GM10248 (cell line): ENCODE measurements around the gene PTPRCAP.
A peak's percentile ranks its signal among the peaks of the same experiment; 100 is the strongest.

Experiments
- CTCF ChIA-PET: fragments of 300-600 bp; sonication (Branson Sonifier 250); formaldehyde crosslinking; extraction: SDS; loops from one replicate; lab custom pipeline; 2021; ENCODE audit warnings: antibody characterized with exemption; lab: Yijun Ruan, JAX
- POLR2A ChIA-PET: fragments of 350-650 bp; sonication (Branson Sonifier 250); formaldehyde crosslinking; extraction: SDS; loops from one replicate; lab custom pipeline; 2020; ENCODE audit warnings: antibody characterized with exemption; lab: Yijun Ruan, JAX
- DNase-seq: peaks from one replicate; pipeline ENCODE4 v3.0.0; 2012; ENCODE audit errors: extremely low spot score
- TF ChIP-seq, protein P1 (sequence below): IDR thresholded peaks from 2 replicates; pipeline ENCODE4 v1.5.1; 2012; ENCODE audit warnings: mild to moderate bottlenecking, low read depth; ENCODE audit errors: extremely low read depth, missing control alignments, control extremely low read depth

The PTPRCAP gene

DNA sequence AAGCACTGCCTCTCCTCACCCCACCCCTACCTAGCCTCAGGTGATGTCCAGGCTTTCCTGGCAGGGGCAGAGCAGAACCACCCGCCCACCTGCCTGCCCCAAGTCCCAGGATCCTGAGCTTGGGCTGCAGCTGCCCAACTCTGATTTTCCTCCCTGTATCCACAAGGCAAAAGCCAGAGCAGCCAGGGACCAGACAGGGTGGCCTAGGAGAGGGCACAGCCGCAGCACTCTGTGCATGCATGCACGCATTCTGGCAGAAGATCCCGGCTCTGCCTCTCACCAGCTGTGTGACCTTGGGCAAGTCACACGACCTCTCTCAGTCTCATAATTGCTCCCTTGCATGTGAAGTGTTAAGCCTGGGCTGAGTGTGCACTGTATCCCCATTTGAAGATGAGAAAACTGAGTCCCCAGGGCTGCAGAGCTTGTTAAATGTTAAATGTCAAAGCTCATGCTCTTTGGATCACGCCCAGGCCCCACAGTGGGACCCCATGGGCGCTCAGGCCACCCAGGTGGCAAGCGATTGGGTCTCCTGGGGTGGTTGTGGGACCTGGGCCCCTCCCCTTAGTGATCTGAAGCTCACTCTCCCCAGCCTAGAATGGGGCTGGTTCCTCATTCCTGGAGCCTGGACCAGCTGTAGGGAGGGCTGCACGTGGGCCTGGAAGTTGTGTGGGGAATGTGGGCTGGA, 24.8 kb downstream of the PTPRCAP start:
- CTCF ChIA-PET = interaction anchor here (0.9 to 3.6 kb wide), 4 partner anchors 10 to 93 kb away, joined by 3 to 33 read pairs (median 3); partner anchors contain the start of genes PITPNM1, PPP1CA and TBC1D10C
- TF ChIP-seq, protein P1, sequence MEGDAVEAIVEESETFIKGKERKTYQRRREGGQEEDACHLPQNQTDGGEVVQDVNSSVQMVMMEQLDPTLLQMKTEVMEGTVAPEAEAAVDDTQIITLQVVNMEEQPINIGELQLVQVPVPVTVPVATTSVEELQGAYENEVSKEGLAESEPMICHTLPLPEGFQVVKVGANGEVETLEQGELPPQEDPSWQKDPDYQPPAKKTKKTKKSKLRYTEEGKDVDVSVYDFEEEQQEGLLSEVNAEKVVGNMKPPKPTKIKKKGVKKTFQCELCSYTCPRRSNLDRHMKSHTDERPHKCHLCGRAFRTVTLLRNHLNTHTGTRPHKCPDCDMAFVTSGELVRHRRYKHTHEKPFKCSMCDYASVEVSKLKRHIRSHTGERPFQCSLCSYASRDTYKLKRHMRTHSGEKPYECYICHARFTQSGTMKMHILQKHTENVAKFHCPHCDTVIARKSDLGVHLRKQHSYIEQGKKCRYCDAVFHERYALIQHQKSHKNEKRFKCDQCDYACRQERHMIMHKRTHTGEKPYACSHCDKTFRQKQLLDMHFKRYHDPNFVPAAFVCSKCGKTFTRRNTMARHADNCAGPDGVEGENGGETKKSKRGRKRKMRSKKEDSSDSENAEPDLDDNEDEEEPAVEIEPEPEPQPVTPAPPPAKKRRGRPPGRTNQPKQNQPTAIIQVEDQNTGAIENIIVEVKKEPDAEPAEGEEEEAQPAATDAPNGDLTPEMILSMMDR = no peak
- POLR2A ChIA-PET = no interaction called here
- no peak for DNase-seq

DNA sequence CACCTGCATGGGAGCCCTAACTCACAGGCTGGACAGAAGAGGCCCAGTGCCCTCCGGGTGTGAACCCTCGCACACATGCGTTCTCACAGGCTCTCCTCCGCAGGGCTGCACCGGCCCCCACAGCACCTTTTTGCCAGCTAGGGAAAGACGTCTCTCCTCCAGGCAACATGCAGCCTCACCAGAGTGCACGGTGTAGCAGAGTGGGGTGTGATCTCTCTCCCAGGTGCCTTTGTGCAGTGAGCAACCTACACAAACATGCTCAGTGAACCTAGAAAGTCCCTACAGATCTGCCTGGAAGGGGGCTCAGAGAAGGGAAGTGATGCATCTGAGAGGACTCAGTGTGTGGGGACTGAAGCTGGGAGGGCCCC, 25.7 kb downstream of the PTPRCAP start:
- no peak for DNase-seq
- TF ChIP-seq, protein P1 = no peak
- POLR2A ChIA-PET = no interaction called here
- CTCF ChIA-PET = interaction anchor here (0.9 to 3.6 kb wide), 6 partner anchors 8 to 94 kb away, joined by 3 to 33 read pairs (median 4); partner anchors contain the start of genes PITPNM1, PPP1CA and TBC1D10C

DNA sequence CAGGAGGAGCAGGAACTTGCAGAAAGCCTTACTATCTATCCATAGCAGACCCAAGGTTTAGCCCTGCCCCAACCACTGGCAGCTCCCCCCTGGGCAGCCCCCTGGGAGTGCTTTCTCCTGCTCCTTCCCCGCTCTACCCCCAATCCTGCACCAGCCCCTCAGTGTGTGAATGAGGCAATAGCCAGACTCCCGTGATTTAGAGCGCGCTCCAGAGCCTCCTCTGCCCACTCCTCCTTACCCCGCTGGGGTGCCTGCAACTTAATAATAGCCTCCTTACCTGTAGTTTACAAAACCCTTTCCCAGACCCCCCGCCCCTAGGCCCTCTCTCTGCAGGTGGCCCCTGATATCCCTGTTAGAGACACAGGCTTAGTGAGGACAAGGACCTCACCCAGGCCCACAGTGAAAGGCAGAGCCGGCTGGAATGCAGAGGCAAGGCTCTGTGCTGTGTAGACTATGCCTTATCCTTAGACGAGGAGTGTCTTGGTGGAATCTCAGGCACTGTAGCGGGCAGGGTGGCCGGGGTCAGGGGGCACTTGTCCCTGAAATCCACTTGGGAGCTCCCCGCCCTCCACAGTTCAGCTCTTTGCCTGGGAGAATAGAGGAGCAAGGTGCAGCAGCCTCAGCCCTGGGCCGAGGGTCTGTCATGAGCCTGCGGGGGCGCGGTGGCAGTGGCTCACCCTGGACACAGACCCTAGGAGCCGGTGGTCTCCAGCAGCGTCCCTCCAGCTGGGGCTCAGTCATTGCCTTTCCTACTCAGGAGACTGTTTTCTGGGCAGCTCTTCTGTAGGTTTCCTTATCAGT, 26.3 kb downstream of the PTPRCAP start:
- ChIA-PET CTCF (interaction anchor here (1.0 to 1.5 kb wide), 3 partner anchors 9 to 28 kb away, joined by 3 to 8 read pairs (median 4); partner anchors contain the start of gene PPP1CA), POLR2A (no interaction called here)
- TF ChIP-seq, protein P1 = no peak
- DNase-seq = no peak

DNA sequence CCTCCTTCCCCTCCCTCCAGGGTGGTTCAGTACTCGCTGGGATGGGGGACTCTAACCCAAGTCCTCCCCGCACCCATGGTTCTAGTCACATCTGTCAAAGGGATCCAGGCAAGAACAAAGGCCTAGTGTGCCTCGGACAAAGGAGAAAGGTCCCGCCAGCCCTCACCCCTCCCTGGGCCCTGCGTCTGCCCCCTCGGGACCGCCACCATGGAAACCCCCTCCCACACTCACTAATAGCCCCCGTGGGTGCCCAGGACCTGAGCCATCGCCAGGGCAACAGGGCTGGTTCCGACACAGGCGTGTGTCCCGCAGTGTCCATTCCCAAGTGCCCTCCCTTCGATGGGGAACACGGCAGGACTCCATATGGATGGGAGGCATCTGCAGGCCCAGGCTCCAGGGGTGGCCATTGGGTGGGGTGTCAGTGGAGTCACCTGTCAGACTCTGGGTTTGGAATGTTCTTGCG, 27.1 kb downstream of the PTPRCAP start:
- CTCF ChIA-PET = interaction anchor here (1.5 kb wide), 1 partner anchor 8 kb away, joined by 8 read pairs; the partner anchor contains the start of gene PPP1CA
- no peak for DNase-seq
- TF ChIP-seq, protein P1 = no peak
- POLR2A ChIA-PET = no interaction called here

DNA sequence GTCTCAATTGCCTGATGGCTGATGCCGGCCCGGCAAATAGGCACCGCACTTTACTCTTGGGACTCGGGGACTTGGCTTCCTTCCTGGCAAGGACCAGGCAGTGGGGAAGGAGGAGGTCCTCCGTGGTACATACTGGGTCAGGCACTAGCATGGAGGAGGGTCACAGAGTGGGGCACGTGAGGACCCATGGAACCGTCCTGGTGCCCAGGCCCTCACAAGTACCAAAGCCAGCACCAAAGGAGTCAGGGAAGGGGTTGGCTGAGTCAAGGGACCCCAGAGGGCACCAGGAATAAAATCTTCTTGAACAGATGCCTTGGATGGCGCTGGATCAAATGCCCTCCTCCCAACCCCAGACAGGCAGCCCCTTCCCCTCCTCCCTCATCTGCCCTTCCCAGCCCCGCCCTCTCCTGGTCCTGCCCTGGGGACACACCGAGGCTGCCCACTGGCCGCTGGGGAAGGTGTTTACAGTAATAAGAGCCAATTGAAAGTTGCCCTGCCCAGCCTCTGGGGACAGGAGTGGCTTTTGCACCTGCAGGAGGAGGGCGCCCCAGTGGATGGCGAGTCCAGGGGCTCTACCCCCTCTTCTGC, 27.6 kb downstream of the PTPRCAP start:
- TF ChIP-seq, protein P1 = no peak
- POLR2A ChIA-PET = no interaction called here
- no peak for DNase-seq
- CTCF ChIA-PET = interaction anchor here (3.4 kb wide), 1 partner anchor 10 kb away, joined by 21 read pairs; no protein-coding TSS in a partner anchor

DNA sequence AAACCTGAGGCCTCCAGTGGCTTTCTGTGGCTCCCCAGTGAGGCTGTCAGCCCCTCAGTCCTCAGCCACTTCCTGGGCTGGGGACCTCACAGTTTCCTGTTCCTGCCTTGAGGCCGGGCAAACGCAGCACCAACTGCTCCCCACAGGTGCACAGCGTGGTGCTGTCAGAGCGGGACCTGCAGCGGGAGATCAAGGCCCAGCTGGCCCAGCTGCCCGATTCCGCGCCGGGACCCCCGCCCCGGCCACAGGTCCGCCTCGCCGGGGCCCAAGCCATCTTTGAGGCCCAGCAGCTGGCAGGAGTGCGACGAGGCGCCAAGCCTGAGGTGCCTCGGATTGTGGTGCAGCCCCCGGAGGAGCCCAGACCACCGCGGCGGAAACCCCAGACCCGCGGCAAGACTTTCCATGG, 28.2 kb downstream of the PTPRCAP start:
- POLR2A ChIA-PET = no interaction called here

More for the DNA sequence above, 28.2 kb downstream of the PTPRCAP start:
- TF ChIP-seq, protein P1 = no peak
- DNase-seq = peak; percentile 75
- CTCF ChIA-PET = interaction anchor here (1.4 to 3.4 kb wide), 2 partner anchors 11 to 59 kb away, joined by 3 to 21 read pairs; partner anchors contain the start of gene TMEM134
